GM23338 (cell line): ENCODE data around the gene INSL3. TPM values are rescaled to one million over a fixed set of nuclear protein-coding genes. Genes with fewer than 3 reads are reported as not detected.

Experiments used
- ATAC-seq: fragments of 200-7000 bp; cut with Tn5 transposase; 3 replicates; pipeline ENCODE4 v1.9.1; 2020
- DNase-seq: peaks from one replicate; pipeline ENCODE4 v3.0.0-alpha.2; 2015; ENCODE audit warnings: low spot score
- H2AFZ ChIP-seq: fragments of 200-600 bp; sonication (generic); 2 replicates; pipeline ENCODE4 v1.8.0; 2016; ENCODE audit warnings: antibody characterized with exemption, mild to moderate bottlenecking, moderate library complexity
- H3F3A ChIP-seq: fragments of 200-600 bp; sonication (generic); replicated peaks from 2 replicates; pipeline ENCODE4 v1.8.0; 2017; ENCODE audit warnings: antibody characterized with exemption, mixed run types, low read depth
- H3K27ac ChIP-seq: fragments of 200-600 bp; sonication (generic); 2 replicates; pipeline ENCODE4 v1.6.1; 2016; ENCODE audit warnings: low read depth
- H3K27me3 ChIP-seq: fragments of 200-600 bp; sonication (generic); 2 replicates; pipeline ENCODE4 v1.8.0; 2016; ENCODE audit warnings: mild to moderate bottlenecking, mixed run types, moderate library complexity; ENCODE audit not compliant: insufficient read depth
- H3K36me3 ChIP-seq: fragments of 200-600 bp; sonication (generic); 2 replicates; pipeline ENCODE4 v1.8.0; 2016; ENCODE audit warnings: mild to moderate bottlenecking; ENCODE audit not compliant: insufficient read depth
- H3K4me1 ChIP-seq: fragments of 200-600 bp; sonication (generic); 2 replicates; pipeline ENCODE4 v1.8.0; 2016; ENCODE audit warnings: mild to moderate bottlenecking, moderate library complexity; ENCODE audit not compliant: insufficient read depth
- H3K4me2 ChIP-seq: fragments of 200-600 bp; sonication (generic); 2 replicates; pipeline ENCODE4 v1.7.1; 2017; ENCODE audit warnings: mixed run types
- H3K4me3 ChIP-seq: fragments of 200-600 bp; sonication (generic); 2 replicates; pipeline ENCODE4 v1.6.1; 2016; ENCODE audit warnings: mixed run types
- H3K79me2 ChIP-seq: fragments of 200-600 bp; sonication (generic); replicated peaks from 2 replicates; pipeline ENCODE4 v1.8.0; 2017; ENCODE audit warnings: mild to moderate bottlenecking; ENCODE audit not compliant: insufficient read depth
- H3K9me2 ChIP-seq: fragments of 200-600 bp; sonication (generic); 2 replicates; pipeline ENCODE4 v1.8.0; 2017; ENCODE audit not compliant: insufficient read depth
- H4K20me1 ChIP-seq: fragments of 200-600 bp; sonication (generic); replicated peaks from 2 replicates; pipeline ENCODE4 v1.8.0; 2017; ENCODE audit warnings: mild to moderate bottlenecking; ENCODE audit not compliant: insufficient read depth
- H3K27ac Mint-ChIP-seq: 2 replicates; pipeline ENCODE4 v1.8.0; 2020; ENCODE audit warnings: inconsistent platforms, mild to moderate bottlenecking, moderate library complexity, mixed read lengths
- H3K27me3 Mint-ChIP-seq: 3 replicates; pipeline ENCODE4 v1.8.0; 2022; ENCODE audit warnings: low read depth, mild to moderate bottlenecking, moderate library complexity, mixed read lengths, inconsistent platforms; ENCODE audit not compliant: insufficient read depth, poor library complexity
- H3K36me3 Mint-ChIP-seq: 3 replicates; pipeline ENCODE4 v1.8.0; 2021; ENCODE audit warnings: low read depth, mild to moderate bottlenecking, inconsistent platforms, moderate library complexity, mixed read lengths
- H3K4me1 Mint-ChIP-seq: 3 replicates; pipeline ENCODE4 v1.8.0; 2020; ENCODE audit warnings: mild to moderate bottlenecking, inconsistent platforms, mixed read lengths
- H3K4me3 Mint-ChIP-seq: 3 replicates; pipeline ENCODE4 v1.8.0; 2021; ENCODE audit warnings: moderate library complexity, mild to moderate bottlenecking, inconsistent platforms, mixed read lengths
- H3K9me3 Mint-ChIP-seq: 3 replicates; pipeline ENCODE4 v1.8.0; 2020; ENCODE audit warnings: moderate library complexity, mild to moderate bottlenecking, inconsistent platforms, mixed read lengths
- JUNB ChIP-seq: IDR thresholded peaks from one replicate; pipeline ENCODE4 v1.6.1; 2016; ENCODE audit warnings: antibody characterized with exemption; ENCODE audit not compliant: unreplicated experiment
- NANOG ChIP-seq: IDR thresholded peaks from 2 replicates; pipeline ENCODE4 v1.6.1; 2016; ENCODE audit warnings: antibody characterized with exemption, borderline replicate concordance
- STAT1 ChIP-seq: IDR thresholded peaks from one replicate; pipeline ENCODE4 v1.6.1; 2016; ENCODE audit warnings: antibody characterized with exemption; ENCODE audit not compliant: unreplicated experiment
- ZNF114 ChIP-seq: fragments of 250-450 bp; sonication (Bioruptor Pico); IDR thresholded peaks from 2 replicates; pipeline ENCODE4 v1.5.0; 2020; ENCODE audit warnings: mild to moderate bottlenecking, moderate library complexity
- polyA plus RNA-seq: library from polyadenylated mRNA; unstranded; fragments of >200 nt; fragmentation: Nextera tagmentation; extraction: Ambion mirVana; gene quantifications from 2 replicates; pipeline ENCODE4 v1.2.1, GENCODE V29; 2016
- total RNA-seq: library from RNA; depleted of rRNA; stranded (reverse); fragments of >200 nt; shearing (Covaris generic); gene quantifications from 2 replicates; pipeline ENCODE4 v1.2.3, GENCODE V29; 2014
- TF ChIP-seq, protein P1 (sequence below): IDR thresholded peaks from one replicate; pipeline ENCODE4 v1.6.1; 2018; ENCODE audit warnings: antibody characterized with exemption; ENCODE audit not compliant: unreplicated experiment
- TF ChIP-seq, protein P2 (sequence below): fragments of 250-450 bp; sonication (Bioruptor Pico); IDR thresholded peaks from 2 replicates; pipeline ENCODE4 v1.5.0; 2020; ENCODE audit warnings: mild to moderate bottlenecking, moderate library complexity
- TF ChIP-seq, protein P3 (sequence below): IDR thresholded peaks from 2 replicates; pipeline ENCODE4 v1.6.1; 2016; ENCODE audit warnings: antibody characterized with exemption

INSL3 gene
- total and polyA plus RNA-seq, 2 experiments from 2014 or later: 0.76 TPM; not detected in 1

DNA sequence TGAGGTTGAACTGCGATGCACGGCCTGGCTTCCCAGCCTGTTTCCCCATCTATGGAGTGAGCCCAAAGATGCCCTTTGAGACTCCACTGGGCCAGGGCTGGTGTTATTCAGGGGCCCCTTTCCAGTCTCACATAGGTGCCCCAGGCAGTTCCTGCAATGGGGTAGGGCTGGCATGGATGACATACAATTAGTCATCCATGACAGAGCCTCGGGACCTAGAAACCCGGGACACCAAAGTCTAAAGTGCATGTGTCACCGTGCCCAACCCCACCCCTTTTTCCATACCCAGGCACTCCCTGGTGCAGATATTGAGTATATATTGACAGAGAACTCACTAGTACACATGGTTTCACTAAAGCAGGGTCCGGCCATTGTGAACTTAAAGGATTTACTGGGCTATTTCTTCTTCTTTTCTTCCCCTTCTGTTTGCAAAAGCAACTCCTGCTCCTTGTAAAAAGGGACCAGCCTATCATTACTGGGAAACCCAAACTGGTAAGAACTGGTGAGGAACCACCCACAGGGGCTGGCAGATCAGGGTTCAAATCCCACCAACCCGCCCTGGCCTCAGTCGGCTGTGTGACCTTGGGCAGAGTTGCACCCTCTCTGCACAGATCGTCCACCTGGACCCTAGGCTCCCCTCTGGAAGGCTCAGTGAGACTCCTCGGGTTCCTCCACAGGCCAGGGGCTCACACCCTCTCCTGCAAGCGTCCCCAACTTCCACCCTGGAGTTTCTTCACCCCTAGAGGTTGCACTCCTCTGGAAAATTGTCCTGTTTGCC, 23.7 kb downstream of the INSL3 start:
- no peak overlapping the region for H3K27ac ChIP-seq

More for the DNA sequence above, 23.7 kb downstream of the INSL3 start:
- Histone ChIP-seq H3K36me3 (no peaks in the 10 kb centered on the region), H3K4me1 (no peaks in the 10 kb centered on the region; the same call in 1 of the 2 replicates), H3K27me3 (peaks cover 17% of the 10 kb centered on the region), H3K9me2 (no peaks in the 10 kb centered on the region), H3F3A (peaks cover 8% of the 10 kb centered on the region; the same call in 1 of the 2 replicates), H3K79me2 (no peaks in the 10 kb centered on the region), H3K4me3 (no peak overlapping the region), H3K4me2 (no peak overlapping the region), H2AFZ (no peak overlapping the region), H4K20me1 (no peaks in the 10 kb centered on the region)
- H3K27me3 Mint-ChIP-seq: peaks cover 18% of the 10 kb centered on the region
- TF ChIP-seq ZNF114 (CRISPR knock-in tag) (no peak), STAT1 (no peak), NANOG (no peak), JUNB (no peak)
- TF ChIP-seq, protein P1, sequence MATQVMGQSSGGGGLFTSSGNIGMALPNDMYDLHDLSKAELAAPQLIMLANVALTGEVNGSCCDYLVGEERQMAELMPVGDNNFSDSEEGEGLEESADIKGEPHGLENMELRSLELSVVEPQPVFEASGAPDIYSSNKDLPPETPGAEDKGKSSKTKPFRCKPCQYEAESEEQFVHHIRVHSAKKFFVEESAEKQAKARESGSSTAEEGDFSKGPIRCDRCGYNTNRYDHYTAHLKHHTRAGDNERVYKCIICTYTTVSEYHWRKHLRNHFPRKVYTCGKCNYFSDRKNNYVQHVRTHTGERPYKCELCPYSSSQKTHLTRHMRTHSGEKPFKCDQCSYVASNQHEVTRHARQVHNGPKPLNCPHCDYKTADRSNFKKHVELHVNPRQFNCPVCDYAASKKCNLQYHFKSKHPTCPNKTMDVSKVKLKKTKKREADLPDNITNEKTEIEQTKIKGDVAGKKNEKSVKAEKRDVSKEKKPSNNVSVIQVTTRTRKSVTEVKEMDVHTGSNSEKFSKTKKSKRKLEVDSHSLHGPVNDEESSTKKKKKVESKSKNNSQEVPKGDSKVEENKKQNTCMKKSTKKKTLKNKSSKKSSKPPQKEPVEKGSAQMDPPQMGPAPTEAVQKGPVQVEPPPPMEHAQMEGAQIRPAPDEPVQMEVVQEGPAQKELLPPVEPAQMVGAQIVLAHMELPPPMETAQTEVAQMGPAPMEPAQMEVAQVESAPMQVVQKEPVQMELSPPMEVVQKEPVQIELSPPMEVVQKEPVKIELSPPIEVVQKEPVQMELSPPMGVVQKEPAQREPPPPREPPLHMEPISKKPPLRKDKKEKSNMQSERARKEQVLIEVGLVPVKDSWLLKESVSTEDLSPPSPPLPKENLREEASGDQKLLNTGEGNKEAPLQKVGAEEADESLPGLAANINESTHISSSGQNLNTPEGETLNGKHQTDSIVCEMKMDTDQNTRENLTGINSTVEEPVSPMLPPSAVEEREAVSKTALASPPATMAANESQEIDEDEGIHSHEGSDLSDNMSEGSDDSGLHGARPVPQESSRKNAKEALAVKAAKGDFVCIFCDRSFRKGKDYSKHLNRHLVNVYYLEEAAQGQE: no peak
- TF ChIP-seq, protein P2, sequence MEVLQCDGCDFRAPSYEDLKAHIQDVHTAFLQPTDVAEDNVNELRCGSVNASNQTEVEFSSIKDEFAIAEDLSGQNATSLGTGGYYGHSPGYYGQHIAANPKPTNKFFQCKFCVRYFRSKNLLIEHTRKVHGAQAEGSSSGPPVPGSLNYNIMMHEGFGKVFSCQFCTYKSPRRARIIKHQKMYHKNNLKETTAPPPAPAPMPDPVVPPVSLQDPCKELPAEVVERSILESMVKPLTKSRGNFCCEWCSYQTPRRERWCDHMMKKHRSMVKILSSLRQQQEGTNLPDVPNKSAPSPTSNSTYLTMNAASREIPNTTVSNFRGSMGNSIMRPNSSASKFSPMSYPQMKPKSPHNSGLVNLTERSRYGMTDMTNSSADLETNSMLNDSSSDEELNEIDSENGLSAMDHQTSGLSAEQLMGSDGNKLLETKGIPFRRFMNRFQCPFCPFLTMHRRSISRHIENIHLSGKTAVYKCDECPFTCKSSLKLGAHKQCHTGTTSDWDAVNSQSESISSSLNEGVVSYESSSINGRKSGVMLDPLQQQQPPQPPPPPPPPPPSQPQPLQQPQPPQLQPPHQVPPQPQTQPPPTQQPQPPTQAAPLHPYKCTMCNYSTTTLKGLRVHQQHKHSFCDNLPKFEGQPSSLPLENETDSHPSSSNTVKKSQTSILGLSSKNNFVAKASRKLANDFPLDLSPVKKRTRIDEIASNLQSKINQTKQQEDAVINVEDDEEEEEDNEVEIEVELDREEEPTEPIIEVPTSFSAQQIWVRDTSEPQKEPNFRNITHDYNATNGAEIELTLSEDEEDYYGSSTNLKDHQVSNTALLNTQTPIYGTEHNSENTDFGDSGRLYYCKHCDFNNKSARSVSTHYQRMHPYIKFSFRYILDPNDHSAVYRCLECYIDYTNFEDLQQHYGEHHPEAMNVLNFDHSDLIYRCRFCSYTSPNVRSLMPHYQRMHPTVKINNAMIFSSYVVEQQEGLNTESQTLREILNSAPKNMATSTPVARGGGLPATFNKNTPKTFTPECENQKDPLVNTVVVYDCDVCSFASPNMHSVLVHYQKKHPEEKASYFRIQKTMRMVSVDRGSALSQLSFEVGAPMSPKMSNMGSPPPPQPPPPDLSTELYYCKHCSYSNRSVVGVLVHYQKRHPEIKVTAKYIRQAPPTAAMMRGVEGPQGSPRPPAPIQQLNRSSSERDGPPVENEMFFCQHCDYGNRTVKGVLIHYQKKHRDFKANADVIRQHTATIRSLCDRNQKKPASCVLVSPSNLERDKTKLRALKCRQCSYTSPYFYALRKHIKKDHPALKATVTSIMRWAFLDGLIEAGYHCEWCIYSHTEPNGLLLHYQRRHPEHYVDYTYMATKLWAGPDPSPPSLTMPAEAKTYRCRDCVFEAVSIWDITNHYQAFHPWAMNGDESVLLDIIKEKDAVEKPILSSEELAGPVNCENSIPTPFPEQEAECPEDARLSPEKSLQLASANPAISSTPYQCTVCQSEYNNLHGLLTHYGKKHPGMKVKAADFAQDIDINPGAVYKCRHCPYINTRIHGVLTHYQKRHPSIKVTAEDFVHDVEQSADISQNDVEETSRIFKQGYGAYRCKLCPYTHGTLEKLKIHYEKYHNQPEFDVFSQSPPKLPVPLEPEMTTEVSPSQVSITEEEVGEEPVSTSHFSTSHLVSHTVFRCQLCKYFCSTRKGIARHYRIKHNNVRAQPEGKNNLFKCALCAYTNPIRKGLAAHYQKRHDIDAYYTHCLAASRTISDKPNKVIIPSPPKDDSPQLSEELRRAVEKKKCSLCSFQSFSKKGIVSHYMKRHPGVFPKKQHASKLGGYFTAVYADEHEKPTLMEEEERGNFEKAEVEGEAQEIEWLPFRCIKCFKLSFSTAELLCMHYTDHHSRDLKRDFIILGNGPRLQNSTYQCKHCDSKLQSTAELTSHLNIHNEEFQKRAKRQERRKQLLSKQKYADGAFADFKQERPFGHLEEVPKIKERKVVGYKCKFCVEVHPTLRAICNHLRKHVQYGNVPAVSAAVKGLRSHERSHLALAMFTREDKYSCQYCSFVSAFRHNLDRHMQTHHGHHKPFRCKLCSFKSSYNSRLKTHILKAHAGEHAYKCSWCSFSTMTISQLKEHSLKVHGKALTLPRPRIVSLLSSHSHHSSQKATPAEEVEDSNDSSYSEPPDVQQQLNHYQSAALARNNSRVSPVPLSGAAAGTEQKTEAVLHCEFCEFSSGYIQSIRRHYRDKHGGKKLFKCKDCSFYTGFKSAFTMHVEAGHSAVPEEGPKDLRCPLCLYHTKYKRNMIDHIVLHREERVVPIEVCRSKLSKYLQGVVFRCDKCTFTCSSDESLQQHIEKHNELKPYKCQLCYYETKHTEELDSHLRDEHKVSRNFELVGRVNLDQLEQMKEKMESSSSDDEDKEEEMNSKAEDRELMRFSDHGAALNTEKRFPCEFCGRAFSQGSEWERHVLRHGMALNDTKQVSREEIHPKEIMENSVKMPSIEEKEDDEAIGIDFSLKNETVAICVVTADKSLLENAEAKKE (CRISPR knock-in tag): no peak
- TF ChIP-seq, protein P3, sequence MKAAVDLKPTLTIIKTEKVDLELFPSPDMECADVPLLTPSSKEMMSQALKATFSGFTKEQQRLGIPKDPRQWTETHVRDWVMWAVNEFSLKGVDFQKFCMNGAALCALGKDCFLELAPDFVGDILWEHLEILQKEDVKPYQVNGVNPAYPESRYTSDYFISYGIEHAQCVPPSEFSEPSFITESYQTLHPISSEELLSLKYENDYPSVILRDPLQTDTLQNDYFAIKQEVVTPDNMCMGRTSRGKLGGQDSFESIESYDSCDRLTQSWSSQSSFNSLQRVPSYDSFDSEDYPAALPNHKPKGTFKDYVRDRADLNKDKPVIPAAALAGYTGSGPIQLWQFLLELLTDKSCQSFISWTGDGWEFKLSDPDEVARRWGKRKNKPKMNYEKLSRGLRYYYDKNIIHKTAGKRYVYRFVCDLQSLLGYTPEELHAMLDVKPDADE: no peak
- no peak for ATAC-seq
- no peak for DNase-seq
- no peaks in the 10 kb centered on the region for H3K9me3 Mint-ChIP-seq
- no peak overlapping the region for H3K4me3 Mint-ChIP-seq
- H3K4me1 Mint-ChIP-seq: peaks cover 3% of the 10 kb centered on the region; the same call in 1 of the 3 replicates
- no peak overlapping the region for H3K27ac Mint-ChIP-seq
- no peaks in the 10 kb centered on the region for H3K36me3 Mint-ChIP-seq
